HCT116 (cell line): ENCODE results near the gene SCN3A. TPM values are rescaled to one million over a fixed set of nuclear protein-coding genes. Genes with fewer than 3 reads are reported as not detected.

Source experiments
- ATAC-seq: fragments of 200-7000 bp; cut with Tn5 transposase; 2 replicates; pipeline ENCODE4 v1.9.1; 2020; ENCODE audit warnings: mild to moderate bottlenecking, moderate library complexity
- BruUV-seq: library from RNA; stranded (reverse); fragments of 400-500 nt; replicated peaks from 2 replicates; lab custom pipeline; 2021; lab: Mats Ljungman, UMichigan
- CTCF ChIA-PET: fragments of 300-600 bp; sonication (Branson Sonifier 250); formaldehyde crosslinking; loops from one replicate; lab custom pipeline; 2021; ENCODE audit warnings: antibody characterized with exemption; lab: Charles Lee
- POLR2A ChIA-PET: fragments of 300-600, 350-600 bp; sonication (Branson Sonifier 250); formaldehyde crosslinking; loops from one replicate; lab custom pipeline; 2021; ENCODE audit warnings: antibody characterized with exemption; lab: Charles Lee
- RAD21 ChIA-PET, 2 experiments: fragments of 300-600 bp; sonication (Branson Sonifier 250); formaldehyde crosslinking; loops; one replicate each; lab custom pipeline; 2023; ENCODE audit warnings: low total read pairs in 2 of 2; ENCODE audit not compliant: uncharacterized antibody in 2 of 2, unreplicated experiment in 2 of 2, low non-redundant PET in 1 of 2; lab: Charles Lee
- DNase-seq: peaks from one replicate; pipeline ENCODE4 v3.0.0-alpha.2; 2010; ENCODE audit warnings: low read depth, low spot score
- H2AFZ ChIP-seq: fragments of 200-600 bp; shearing (Covaris generic), sonication (generic); 2 replicates; pipeline ENCODE4 v1.6.1; 2017; ENCODE audit warnings: low read depth, mixed run types, mixed read lengths, antibody characterized with exemption, low read length; ENCODE audit not compliant: poor library complexity, severe bottlenecking
- H3K27ac ChIP-seq: 2 replicates; pipeline ENCODE4 v1.5.1; 2012; ENCODE audit warnings: low read depth, low read length
- H3K27me3 ChIP-seq: fragments of 200-600 bp; sonication (generic); 2 replicates; pipeline ENCODE4 v1.6.1; 2016; ENCODE audit warnings: mixed run types, low read length, mixed read lengths; ENCODE audit not compliant: insufficient read depth
- H3K36me3 ChIP-seq, 2 experiments: fragments of 200-500 bp in 1 of 2; fragments of 200-600 bp in 1 of 2; sonication (Bioruptor generic) in 1 of 2; sonication (generic) in 1 of 2; 2 replicates each; pipeline versions ENCODE4 v1.5.1 to v1.6.1; 2014 to 2016; ENCODE audit warnings: low read length in 2 of 2, inconsistent platforms in 1 of 2, mixed read lengths in 1 of 2, mixed run types in 1 of 2; ENCODE audit not compliant: insufficient read depth in 2 of 2, control insufficient read depth in 1 of 2
- H3K4me1 ChIP-seq, 2 experiments: fragments of 200-600 bp in 1 of 2; sonication (generic) in 1 of 2; 2 replicates each; pipeline versions ENCODE4 v1.5.1 to v1.6.1; 2012 to 2017; ENCODE audit warnings: low read length in 2 of 2, inconsistent platforms in 1 of 2, mild to moderate bottlenecking in 1 of 2, mixed read lengths in 1 of 2, mixed run types in 1 of 2, moderate library complexity in 1 of 2; ENCODE audit not compliant: insufficient read depth in 2 of 2, control insufficient read depth in 1 of 2
- H3K4me2 ChIP-seq: fragments of 200-600 bp; sonication (generic); 2 replicates; pipeline ENCODE4 v1.6.1; 2017; ENCODE audit warnings: mixed run types, low read length, mixed read lengths
- H3K4me3 ChIP-seq, 2 experiments: fragments of 200-600 bp in 1 of 2; sonication (generic) in 1 of 2; replicated peaks in 1 of 2; 2 replicates each; pipeline ENCODE4 v1.5.1; 2011 to 2016; ENCODE audit warnings: low read length in 2 of 2, control low read depth in 1 of 2, low read depth in 1 of 2, mild to moderate bottlenecking in 1 of 2, mixed read lengths in 1 of 2, mixed run types in 1 of 2
- H3K79me2 ChIP-seq: fragments of 200-600 bp; sonication (generic); 2 replicates; pipeline ENCODE4 v1.6.1; 2017; ENCODE audit warnings: mild to moderate bottlenecking, mixed run types, low read length, moderate library complexity, mixed read lengths; ENCODE audit not compliant: insufficient read depth
- H3K9ac ChIP-seq: fragments of 200-600 bp; sonication (generic); 2 replicates; pipeline ENCODE4 v1.6.1; 2016; ENCODE audit warnings: low read length, mixed read lengths
- H3K9me2 ChIP-seq: fragments of 200-600 bp; sonication (generic), shearing (Covaris generic); 2 replicates; pipeline ENCODE4 v1.6.1; 2017; ENCODE audit warnings: mixed run types, mild to moderate bottlenecking, moderate library complexity; ENCODE audit not compliant: insufficient read depth
- H3K9me3 ChIP-seq, 2 experiments: fragments of 200-500 bp in 1 of 2; fragments of 200-600 bp in 1 of 2; sonication (Bioruptor generic) in 1 of 2; sonication (generic) in 1 of 2; 2 replicates each; pipeline ENCODE4 v1.6.1; 2014 to 2017; ENCODE audit warnings: low read length in 2 of 2, mixed read lengths in 2 of 2, inconsistent platforms in 1 of 2, low read depth in 1 of 2, mild to moderate bottlenecking in 1 of 2, mixed run types in 1 of 2, moderate library complexity in 1 of 2; ENCODE audit not compliant: control insufficient read depth in 1 of 2, insufficient read depth in 1 of 2
- H4K20me1 ChIP-seq: fragments of 200-600 bp; sonication (generic), shearing (Covaris generic); 2 replicates; pipeline ENCODE4 v1.6.1; 2017; ENCODE audit warnings: mixed run types, mild to moderate bottlenecking, moderate library complexity; ENCODE audit not compliant: insufficient read depth
- POLR2A ChIP-seq: IDR thresholded peaks from 2 replicates; pipeline ENCODE4 v1.7.0; 2011; ENCODE audit warnings: borderline replicate concordance; ENCODE audit not compliant: insufficient read depth, insufficient read length; ENCODE audit errors: extremely low read depth
- POLR2AphosphoS5 ChIP-seq: IDR thresholded peaks from 2 replicates; pipeline ENCODE4 v1.6.1; 2011; ENCODE audit warnings: mild to moderate bottlenecking, low read depth, low read length, moderate library complexity
- SP1 ChIP-seq: IDR thresholded peaks from 2 replicates; pipeline ENCODE4 v1.6.1; 2012; ENCODE audit warnings: low read depth
- SRF ChIP-seq: IDR thresholded peaks from 2 replicates; pipeline ENCODE4 v1.6.1; 2012; ENCODE audit warnings: low read depth
- YY1 ChIP-seq: IDR thresholded peaks from 2 replicates; pipeline ENCODE4 v1.6.1; 2011; ENCODE audit warnings: low read length, low read depth, moderate library complexity, mild to moderate bottlenecking; ENCODE audit not compliant: insufficient replicate concordance; ENCODE audit errors: extremely low read depth
- intact Hi-C: fragments of 100-400 bp; cut with micrococcal nuclease; formaldehyde crosslinking; loops from 2 replicates; pipeline ENCODE4 v1.10.0; 2022
- total RNA-seq: library from RNA; stranded (reverse); gene quantifications from one replicate; pipeline ENCODE4 v1.2.1, GENCODE V29; 2021; ENCODE audit not compliant: unreplicated experiment

The SCN3A gene
- total RNA-seq, 1 experiment from 2014 or later, result not detected

DNA sequence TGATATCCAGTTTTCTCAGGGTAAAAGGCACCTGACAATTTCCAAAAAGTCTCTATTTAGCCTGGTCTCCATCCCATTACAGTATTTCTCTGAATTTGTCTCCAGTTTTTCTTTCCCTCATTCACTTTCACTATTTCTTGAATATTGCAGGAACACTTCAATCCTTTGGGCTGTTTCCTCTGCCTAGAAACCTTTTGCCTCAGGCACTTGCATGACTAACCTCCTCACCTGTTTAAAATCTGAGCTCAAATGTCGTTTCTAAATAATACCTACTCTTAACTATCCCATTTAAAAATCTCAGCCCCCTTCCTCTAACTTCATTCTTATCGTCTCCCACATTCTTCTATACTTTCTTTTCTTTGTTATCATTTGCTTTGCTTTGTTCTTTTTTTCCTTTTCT is 44.4 kb upstream of the SCN3A start:
- H3K4me3 ChIP-seq, result no peak overlapping the region
- H3K9ac ChIP-seq, result no peak overlapping the region
- ChIA-PET POLR2A (no interaction called here), RAD21 (no interaction called here), CTCF (no interaction called here)
- no peaks in the 10 kb centered on the region for H3K9me3 ChIP-seq
- no peak overlapping the region for H2AFZ ChIP-seq
- no peaks in the 10 kb centered on the region for H4K20me1 ChIP-seq
- no peak overlapping the region for H3K27ac ChIP-seq
- DNase-seq (no peak), ATAC-seq (no peak)
- H3K79me2 ChIP-seq, result no peaks in the 10 kb centered on the region
- intact Hi-C loops, result no loop called here
- H3K4me1 ChIP-seq, result no peaks in the 10 kb centered on the region
- no peaks in the 10 kb centered on the region for H3K9me2 ChIP-seq
- TF ChIP-seq SRF (no peak), SP1 (no peak), POLR2A (no peak)
- no peak overlapping the region for H3K4me2 ChIP-seq
- no peaks in the 10 kb centered on the region for H3K36me3 ChIP-seq
- peaks cover 12% of the 10 kb centered on the region; the same call in 1 of the 2 replicates for H3K27me3 ChIP-seq
- no TSS peak for BruUV-seq

DNA sequence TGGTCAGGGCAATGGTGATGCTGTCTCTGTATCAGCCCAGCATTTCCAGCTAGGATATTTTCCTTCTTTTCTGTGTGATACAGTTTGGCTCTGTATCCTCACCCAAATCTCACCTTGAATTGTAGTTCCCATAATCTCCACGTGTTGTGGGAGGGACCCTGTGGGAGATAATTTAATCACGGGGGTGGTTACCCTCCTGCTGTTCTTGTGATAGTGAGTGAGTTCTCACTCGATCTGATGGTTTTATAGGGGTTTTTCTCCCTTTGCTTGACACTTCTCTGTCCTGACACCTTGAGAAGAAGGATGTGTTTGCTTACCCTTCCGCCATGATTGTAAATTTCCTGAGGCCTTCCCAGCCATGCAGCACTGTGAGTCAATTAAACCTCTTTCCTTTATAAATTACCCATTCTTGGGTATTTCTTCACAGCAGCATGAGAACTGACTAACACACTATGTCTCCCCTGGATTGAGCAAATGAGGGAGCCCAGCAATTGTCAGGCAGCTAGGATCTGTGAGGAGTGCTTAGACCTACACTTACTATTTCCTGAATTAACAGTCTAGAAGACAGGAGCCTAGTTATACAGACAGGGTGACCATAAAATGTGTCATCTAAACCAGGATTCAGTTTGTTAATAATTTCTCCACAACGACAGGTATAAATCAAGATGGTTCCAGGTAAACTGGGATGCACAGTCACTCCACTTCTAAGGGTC is 41.4 kb upstream of the SCN3A start:
- Histone ChIP-seq H3K27me3 (peaks cover 12% of the 10 kb centered on the region; the same call in 1 of the 2 replicates), H3K9me3 (no peaks in the 10 kb centered on the region), H2AFZ (no peak overlapping the region), H3K36me3 (no peaks in the 10 kb centered on the region), H3K79me2 (no peaks in the 10 kb centered on the region), H3K4me3 (no peak overlapping the region), H3K4me2 (no peak overlapping the region), H4K20me1 (no peaks in the 10 kb centered on the region), H3K9me2 (no peaks in the 10 kb centered on the region), H3K27ac (no peak overlapping the region), H3K4me1 (no peaks in the 10 kb centered on the region), H3K9ac (no peak overlapping the region)
- ChIA-PET POLR2A (no interaction called here), CTCF (no interaction called here), RAD21 (no interaction called here)
- no TSS peak for BruUV-seq
- TF ChIP-seq POLR2AphosphoS5, result no peak
- TF ChIP-seq YY1, result no peak
- ATAC-seq (no peak), DNase-seq (no peak)
- intact Hi-C loops, result no loop called here
